Esophagus squamous epithelium (tissue), 4 donors: ENCODE measurements around the gene IFNGR2.

Experiments
- POLR2A ChIP-seq, 4 donors: fragments of 450-650 bp; IDR thresholded peaks; one replicate each; pipeline ENCODE4 v1.6.1; 2017; ENCODE audit warnings: antibody characterized with exemption in 4 of 4, mild to moderate bottlenecking in 4 of 4, moderate library complexity in 3 of 4
- TF ChIP-seq, protein P1 (sequence below), 6 experiments: fragments of 450-650 bp in 4 of 6; fragments of 200-600 bp in 2 of 6; sonication (generic) in 2 of 6; IDR thresholded peaks; one replicate each; pipeline ENCODE4 v1.5.1; 2016 to 2019; ENCODE audit warnings: antibody characterized with exemption in 6 of 6, mild to moderate bottlenecking in 4 of 6, moderate library complexity in 4 of 6

DNA sequence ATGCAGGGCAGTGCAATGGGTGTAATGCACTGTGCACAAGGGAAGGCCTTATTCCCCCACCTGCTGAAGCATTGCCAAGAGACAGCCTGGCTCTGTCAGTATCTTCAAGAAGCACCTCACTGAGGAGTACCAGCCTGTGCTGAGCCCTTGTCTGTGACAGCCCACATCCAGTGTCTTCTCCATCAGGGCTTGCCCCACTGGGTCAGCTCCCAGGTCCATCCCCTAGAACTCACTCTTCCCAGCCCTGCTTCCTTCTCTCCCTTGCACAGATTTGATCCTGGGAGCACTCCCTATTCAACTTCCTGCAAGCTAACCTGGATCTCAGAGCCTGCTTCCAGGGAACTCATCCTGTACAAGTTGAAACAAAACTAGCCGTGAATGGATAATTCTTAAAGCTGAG, 33.6 kb upstream of the IFNGR2 start:
- TF ChIP-seq, protein P1, sequence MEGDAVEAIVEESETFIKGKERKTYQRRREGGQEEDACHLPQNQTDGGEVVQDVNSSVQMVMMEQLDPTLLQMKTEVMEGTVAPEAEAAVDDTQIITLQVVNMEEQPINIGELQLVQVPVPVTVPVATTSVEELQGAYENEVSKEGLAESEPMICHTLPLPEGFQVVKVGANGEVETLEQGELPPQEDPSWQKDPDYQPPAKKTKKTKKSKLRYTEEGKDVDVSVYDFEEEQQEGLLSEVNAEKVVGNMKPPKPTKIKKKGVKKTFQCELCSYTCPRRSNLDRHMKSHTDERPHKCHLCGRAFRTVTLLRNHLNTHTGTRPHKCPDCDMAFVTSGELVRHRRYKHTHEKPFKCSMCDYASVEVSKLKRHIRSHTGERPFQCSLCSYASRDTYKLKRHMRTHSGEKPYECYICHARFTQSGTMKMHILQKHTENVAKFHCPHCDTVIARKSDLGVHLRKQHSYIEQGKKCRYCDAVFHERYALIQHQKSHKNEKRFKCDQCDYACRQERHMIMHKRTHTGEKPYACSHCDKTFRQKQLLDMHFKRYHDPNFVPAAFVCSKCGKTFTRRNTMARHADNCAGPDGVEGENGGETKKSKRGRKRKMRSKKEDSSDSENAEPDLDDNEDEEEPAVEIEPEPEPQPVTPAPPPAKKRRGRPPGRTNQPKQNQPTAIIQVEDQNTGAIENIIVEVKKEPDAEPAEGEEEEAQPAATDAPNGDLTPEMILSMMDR (IDR thresholded peaks at IDR 0.05) = no peak
- TF ChIP-seq POLR2A (IDR thresholded peaks at IDR 0.05) = no peak
